Hematopoietic multipotent progenitor cell treated with erythropoietin and hydrocortisone succinate and interleukin-3 and kit ligand, for 8 days (in vitro differentiated cells): Measurements from ENCODE around the gene KCNJ16.

ENCODE experiments used
- DNase-seq: peaks from one replicate; pipeline ENCODE4 v3.0.0-alpha.2; 2015

Gene KCNJ16

DNA sequence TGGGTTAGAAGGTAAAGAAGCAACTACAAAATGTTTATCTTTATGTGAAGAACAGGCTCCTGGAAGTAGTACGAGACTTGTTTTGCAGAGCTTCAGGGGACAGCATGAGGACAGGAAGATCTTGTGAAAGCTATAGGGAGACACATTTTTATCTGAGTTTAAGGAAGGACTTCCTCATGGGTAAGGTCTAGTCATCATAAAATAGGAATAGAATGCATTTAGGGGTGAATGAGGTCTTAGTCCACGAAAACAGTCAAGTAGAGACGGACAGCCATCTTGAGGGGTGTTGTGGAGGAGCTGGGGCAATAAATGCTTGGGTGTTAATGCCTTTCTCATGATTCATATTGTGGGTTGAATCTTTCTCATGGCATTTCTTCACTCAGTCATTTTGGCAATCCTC, 24.3 kb downstream of the KCNJ16 start:
- DNase-seq: no peak

DNA sequence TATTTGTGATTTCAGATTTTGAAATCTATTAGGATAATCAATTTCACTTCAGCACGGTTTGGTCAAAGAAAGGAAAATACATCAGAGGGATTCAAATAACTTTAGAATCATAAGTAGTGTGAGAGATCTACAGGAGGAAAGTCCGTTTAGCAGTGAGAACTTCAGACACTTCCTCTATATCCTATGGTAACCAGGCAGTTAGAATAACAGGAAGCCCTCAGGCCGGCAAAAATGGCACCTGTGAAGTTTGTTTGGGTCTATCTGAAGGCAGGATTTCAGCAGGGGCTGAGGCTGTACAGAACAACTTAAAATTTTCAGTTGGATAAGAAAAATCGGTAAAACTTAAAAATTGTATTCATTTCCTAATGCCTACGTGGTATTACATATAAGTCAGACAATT, 24.9 kb downstream of the KCNJ16 start:
- no peak for DNase-seq

DNA sequence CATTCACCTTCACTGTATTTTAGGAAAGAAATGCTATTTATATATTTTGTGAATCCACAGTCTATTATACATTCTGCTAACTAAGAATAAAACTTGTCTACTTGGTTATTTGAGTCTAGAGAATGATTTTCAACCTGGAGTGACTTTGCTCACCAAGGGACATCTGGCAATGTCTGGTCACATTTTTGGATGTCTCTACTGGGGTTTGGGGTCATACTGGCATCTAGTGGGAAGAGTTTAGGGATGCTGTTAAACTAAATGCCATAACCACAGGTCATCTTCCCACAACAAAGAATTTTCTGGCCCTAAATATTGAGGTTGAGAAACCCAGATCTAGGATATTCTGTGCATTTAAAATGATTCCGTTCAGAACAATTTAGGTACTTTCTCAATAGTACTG, 26.0 kb downstream of the KCNJ16 start:
- no peak for DNase-seq

- DNase-seq: no peak
These were observed 27.5 kb downstream of the KCNJ16 start for GRCh38 chr17:70102531-70102930.

DNA sequence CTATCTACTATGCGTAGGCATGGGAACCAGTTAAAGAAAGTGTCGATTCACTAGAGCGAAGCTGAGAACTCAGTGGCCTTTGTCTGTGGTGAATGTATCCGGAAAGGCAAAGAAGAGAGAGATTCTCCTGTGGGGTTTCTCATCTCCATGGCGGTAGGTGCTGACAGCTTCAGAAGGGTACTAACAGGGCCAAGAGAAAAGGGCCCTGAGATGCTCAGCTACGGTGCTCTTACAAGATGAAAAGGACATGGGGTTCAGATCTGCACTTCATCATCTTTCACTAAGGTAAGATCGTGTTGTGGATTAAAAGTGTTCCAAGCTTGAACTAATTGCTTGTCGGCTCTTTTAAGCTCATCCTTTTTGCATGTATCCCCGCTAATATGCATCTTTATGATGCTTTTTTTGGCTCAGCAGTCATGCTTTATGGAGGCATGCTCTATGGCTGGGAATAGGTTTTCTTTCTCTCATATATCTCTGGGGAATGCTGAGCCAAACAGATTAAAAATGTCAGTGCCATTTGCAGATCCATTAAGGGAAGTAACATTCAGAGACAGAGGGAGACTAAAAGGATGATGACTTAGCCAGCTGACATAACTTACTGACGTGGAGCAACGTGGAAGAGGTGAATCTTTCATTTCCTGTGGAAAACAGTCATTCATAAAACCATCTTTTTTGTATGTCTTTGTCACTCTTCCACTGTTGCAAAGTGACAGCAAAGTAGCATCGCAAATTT, 29.9 kb downstream of the KCNJ16 start:
- no peak for DNase-seq

- no peak for DNase-seq
These were observed 30.6 kb downstream of the KCNJ16 start for GRCh38 chr17:70105641-70106040.

DNA sequence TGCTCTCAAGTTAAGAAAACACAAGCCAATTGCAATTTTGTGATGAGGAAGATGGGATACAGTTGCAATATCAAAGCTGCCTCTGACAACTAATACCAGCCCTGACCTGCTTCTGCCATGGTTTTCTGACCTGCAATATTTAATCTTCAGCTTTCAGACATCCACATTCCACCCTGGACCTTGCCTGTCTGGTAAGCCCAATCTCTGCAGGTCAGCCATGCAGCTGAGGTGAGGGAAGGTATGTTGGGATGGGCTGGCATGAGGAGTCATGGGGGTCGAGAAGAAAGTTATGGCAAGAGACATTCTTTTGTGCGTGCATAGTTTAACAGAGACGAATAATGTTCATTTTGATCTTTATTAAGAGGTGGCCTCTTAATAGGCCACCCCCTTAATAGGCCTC, 31.5 kb downstream of the KCNJ16 start:
- no peak for DNase-seq

- DNase-seq: no peak
These were observed 32.4 kb downstream of the KCNJ16 start for GRCh38 chr17:70107441-70107840.

DNA sequence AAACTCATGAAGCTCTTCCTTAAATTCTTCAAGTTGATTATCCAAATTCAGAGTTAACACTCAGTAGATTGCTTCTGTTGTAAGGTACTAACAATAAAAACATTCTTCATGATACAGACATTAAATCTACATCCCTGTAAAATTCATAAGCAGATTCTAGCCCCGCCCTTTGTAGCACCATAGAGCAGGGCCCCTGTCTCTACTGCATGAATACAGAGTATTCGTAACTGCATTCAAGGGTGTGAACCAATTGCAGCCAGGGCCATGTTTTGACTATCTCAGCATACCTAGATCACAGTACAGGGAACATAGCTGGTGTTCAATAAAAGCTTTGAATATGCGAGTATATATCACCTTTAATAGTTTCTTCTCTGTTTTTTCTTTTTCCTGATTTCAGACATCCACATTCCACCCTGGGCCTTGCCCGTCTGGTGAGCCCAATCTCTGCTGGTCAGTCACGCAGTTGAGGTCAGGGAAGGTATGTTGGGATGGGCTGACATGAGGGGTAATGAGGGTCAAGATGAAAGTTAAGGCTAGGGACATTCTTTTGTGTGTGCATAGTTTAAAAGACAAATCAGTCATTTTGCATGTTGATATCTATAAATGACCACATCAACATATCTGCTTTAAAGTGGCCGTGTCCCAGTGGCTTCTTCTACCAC, 33.0 kb downstream of the KCNJ16 start:
- no peak for DNase-seq

DNA sequence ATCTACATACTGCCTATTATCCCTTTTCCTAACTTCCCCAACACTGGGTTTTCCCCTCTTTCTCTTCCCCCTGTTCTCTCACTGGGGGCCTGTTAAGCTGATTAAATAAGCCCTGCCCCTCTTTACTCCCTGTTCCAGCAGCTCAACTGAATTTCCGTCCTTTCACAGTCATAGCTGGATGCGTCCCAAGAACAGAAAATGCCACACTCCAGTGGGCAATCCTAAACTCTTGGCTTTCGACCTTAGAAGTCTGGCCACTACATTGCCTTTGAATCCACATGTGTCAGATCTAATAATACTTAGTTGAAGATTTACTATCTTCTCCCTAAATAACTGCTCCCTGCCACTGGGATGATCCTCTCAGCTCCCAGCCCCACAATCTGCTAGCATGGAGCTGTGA, 34.5 kb downstream of the KCNJ16 start:
- no peak for DNase-seq

- no peak for DNase-seq
These were observed 35.4 kb downstream of the KCNJ16 start for GRCh38 chr17:70110443-70110880.

- no peak for DNase-seq
These were observed 36.2 kb downstream of the KCNJ16 start for GRCh38 chr17:70111201-70111600.

DNA sequence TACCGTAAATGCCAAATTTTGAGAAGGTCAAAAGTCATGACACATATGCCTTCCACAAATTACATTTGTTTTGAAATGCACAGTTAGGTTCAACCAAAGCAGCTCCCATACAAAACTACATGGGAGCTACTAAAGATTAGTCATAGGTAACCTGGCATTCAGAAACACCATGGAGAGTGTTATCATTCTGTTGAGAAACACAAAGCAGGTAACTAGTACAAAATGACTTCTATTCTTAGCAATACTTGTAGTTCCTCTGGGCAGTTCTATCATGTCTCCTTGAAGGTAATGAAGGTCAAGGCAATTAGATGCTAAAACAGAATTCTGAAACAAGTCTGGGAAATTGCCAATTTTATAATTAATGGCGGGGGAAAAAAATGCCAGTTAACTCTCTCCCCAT, 39.4 kb downstream of the KCNJ16 start:
- DNase-seq: no peak

DNA sequence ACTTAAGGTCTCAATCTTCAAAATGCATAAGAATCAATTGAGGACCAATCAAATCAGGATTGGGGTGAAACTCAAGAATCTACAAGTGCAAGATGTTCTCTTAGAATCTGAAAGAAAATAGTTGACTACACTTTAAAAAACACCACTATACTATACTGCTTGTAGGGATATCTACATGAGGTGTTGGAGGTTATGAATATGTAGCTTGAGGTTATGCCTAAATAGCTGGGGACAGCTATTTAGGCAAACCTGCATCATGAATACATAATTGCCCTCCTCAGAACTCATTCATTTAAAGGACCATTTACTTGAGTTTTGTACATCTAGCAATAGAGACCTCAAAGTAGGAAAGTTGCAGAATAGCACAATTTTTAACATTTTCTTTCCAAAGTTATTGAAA, 40.1 kb downstream of the KCNJ16 start:
- no peak for DNase-seq

DNA sequence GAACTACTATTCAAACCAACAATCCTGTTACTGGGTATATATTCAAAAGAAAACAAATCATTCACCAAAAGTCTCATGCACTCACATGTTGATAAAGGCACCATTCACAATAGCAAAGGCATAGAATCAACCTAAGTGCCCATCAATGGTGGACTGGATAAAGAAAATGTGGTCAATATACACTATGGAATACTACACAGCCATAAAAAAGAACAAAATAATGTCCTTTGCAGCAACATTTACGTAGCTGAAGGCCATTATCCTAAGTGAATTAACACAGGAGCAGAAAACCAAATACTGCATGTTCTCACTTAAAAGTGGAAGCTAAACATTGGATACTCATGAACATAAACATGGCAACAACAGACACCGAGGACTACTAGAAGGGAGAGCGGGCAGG, 41.9 kb downstream of the KCNJ16 start:
- no peak for DNase-seq

DNA sequence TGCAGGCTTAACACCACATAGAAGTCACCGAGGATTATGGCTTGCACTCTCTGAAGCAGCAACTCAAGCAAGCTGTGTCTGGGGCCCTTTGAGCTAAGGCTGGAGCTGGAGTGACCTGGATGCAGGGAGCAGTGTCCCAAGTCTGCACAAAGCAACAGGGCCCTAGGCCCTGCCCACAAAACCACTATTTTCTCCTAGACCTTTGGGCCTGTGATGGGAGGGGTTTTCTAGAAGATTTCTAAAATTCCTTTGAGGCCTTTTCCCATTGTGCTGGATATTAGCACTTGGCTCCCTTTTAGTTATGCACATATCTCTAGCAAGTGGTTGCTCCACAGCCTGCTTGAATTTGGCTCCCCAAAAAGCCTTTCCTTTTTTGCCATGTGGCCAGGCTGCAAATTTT, 44.5 kb downstream of the KCNJ16 start:
- no peak for DNase-seq

- DNase-seq: no peak
These were observed 45.0 kb downstream of the KCNJ16 start for GRCh38 chr17:70119983-70120382.

- DNase-seq: no peak
These were observed 45.4 kb downstream of the KCNJ16 start for GRCh38 chr17:70120425-70120824.

- DNase-seq: no peak
These were observed 46.1 kb downstream of the KCNJ16 start for GRCh38 chr17:70121126-70121525.

DNA sequence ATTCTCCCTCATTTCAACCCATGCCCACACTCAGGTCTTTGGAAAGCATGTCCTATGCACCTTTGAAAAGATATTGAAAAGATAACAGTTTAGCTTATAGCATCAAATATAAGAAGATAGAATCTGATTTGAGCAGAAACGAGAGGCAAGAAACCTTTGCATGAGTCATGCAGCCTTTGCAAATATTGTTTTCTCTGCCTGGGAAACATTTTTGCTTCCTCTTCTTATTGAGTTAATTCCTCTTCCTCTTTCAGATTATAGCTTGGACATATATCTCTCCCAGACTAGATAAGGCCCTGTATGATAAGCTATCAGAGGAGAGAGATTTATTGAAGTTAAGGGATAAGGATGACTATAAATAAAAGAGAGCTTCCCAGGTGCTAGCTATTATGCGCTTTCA, 48.2 kb downstream of the KCNJ16 start:
- no peak for DNase-seq

GRCh38 chr17:70124723-70125122, 49.7 kb downstream of the KCNJ16 start:
- DNase-seq: no peak

DNA sequence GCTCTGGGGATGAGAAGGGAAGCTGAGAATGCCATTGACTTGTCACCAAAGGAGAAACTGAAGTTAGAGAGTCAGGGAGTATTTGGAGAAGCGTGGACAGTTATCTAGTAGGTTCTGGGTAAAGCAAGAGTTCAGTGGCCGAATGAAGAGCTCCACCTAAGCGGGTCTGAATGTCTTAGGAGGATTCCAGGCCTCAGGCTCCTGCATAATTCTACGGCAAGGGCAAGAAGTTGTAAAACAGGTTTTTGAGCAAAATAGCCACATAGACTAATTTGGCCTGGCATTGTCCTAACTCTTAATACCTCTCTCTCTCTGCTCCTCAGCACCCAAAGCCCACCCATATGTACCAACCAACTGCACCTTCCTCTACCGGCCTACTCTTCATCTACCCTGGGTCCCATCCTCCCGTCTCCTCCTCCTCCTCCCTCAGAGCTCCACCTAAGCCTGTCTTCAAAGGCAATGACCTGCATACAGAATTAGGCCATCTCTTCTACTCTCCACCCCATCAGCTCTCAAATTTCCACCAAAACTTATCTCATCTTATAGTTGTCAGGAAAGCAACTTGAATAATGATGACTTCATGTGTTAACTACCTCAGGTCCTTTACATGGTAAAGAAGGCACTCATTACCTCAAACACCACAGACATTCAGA, 52.3 kb downstream of the KCNJ16 start:
- no peak for DNase-seq

DNA sequence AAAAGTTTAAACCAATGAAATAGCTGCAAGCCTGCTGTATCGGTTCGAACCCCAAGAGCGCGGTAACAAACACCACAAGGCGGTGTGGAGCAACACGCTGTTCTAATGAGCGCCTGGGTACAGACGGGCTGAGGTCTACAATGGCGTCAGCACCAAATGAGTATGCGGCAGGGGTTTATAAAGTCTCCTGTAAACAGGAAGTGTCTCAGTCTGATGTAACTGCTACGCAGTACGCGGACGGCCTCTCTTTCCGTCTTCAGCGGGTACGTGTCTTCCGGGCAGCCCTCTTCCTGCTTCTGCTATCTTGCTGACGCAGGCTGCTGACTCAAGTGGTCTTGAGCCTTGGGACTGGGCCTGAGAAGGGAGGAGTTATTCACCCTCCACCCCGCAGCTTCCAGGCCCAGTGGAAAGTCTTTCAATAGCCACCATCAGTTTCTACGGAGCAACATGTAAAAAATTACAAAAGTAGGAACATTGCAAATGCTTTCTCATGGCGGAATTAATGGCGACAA, 53.8 kb downstream of the KCNJ16 start:
- DNase-seq: no peak

DNA sequence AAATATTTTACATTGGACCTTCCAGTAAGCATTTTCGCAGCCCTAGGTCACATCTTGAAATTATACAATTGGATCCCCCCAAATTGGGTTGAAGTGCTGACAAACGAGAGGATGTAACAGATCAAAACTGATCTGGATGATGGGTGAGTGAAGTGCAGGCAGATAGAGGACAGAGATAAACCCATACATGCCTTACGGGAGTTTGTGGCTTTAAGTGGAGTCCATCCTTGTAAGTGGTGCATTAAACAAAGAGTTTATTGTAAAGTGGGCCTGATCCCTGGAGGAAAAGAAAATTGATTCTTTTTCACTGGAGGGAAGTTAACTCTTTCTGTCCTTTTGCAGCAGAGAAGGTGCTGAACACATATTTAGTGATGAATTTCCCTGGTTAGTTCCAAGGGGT, 55.3 kb downstream of the KCNJ16 start:
- no peak for DNase-seq
